Skin of body (tissue), 2 donors: ENCODE measurements around the gene PKDREJ. TPM values are rescaled to one million over a fixed set of nuclear protein-coding genes. Genes with fewer than 3 reads are reported as not detected.

Experiments
- DNase-seq: peaks from one replicate; lab custom pipeline; 2025; lab: John Stamatoyannopoulos, UW
- total RNA-seq: library from RNA; depleted of rRNA; stranded (reverse); fragments of >200 nt; gene quantifications from one replicate; pipeline ENCODE4 v1.2.3, GENCODE V29; 2014

Gene PKDREJ
- total RNA-seq, 1 donor from 2014 or later: 0.10 TPM

GRCh38 chr22:46290121-46290842 is 27.1 kb upstream of the PKDREJ start:
- no peak for DNase-seq

- no peak for DNase-seq
Measured at GRCh38 chr22:46289244-46289891, 26.2 kb upstream of the PKDREJ start.

- no peak for DNase-seq
Measured at GRCh38 chr22:46288846-46289243, 25.7 kb upstream of the PKDREJ start.

- DNase-seq: no peak
Measured at GRCh38 chr22:46287873-46288751, 25.0 kb upstream of the PKDREJ start.

GRCh38 chr22:46286941-46287872 is 24.1 kb upstream of the PKDREJ start:
- no peak for DNase-seq

- DNase-seq: no peak
Measured at GRCh38 chr22:46286006-46286405, 22.9 kb upstream of the PKDREJ start.

GRCh38 chr22:46281866-46282678 is 18.9 kb upstream of the PKDREJ start:
- DNase-seq: no peak

GRCh38 chr22:46280999-46281623 is 18.0 kb upstream of the PKDREJ start:
- no peak for DNase-seq

- DNase-seq: no peak
Measured at GRCh38 chr22:46280063-46280817, 17.1 kb upstream of the PKDREJ start.

- DNase-seq: no peak
Measured at GRCh38 chr22:46278656-46279645, 15.8 kb upstream of the PKDREJ start.

GRCh38 chr22:46276563-46276962 is 13.4 kb upstream of the PKDREJ start:
- no peak for DNase-seq

- DNase-seq: no peak
Measured at GRCh38 chr22:46275455-46276122, 12.4 kb upstream of the PKDREJ start.

- DNase-seq: no peak
Measured at GRCh38 chr22:46274381-46274780, 11.2 kb upstream of the PKDREJ start.

GRCh38 chr22:46273432-46274148 is 10.4 kb upstream of the PKDREJ start:
- DNase-seq: no peak

GRCh38 chr22:46272762-46273431 is 9.8 kb upstream of the PKDREJ start:
- DNase-seq: no peak

GRCh38 chr22:46272196-46272595 is 9.1 kb upstream of the PKDREJ start:
- no peak for DNase-seq
